NCI-H128 (cell line): ENCODE results near the gene SERBP1.
"Not testable (repeated sequence)": the region's sequence is repeated elsewhere in the genome, so short reads cannot be mapped to it uniquely, and the experiment has no call there.

ENCODE experiments used
- DNase-seq: peaks from one replicate; lab custom pipeline; 2025; ENCODE audit not compliant: unreplicated experiment; lab: John Stamatoyannopoulos, UW

Gene SERBP1

GRCh38 chr1:67408148-67408547 is 22.1 kb downstream of the SERBP1 start:
- DNase-seq, result no peak

GRCh38 chr1:67407498-67407897 is 22.7 kb downstream of the SERBP1 start:
- no peak for DNase-seq

GRCh38 chr1:67405473-67406245 is 24.5 kb downstream of the SERBP1 start:
- DNase-seq, result no peak

GRCh38 chr1:67404212-67404620 is 26.0 kb downstream of the SERBP1 start:
- no peak for DNase-seq

GRCh38 chr1:67401443-67401842 is 28.8 kb downstream of the SERBP1 start:
- no peak for DNase-seq

- DNase-seq, result not testable (repeated sequence)
These were observed 30.0 kb downstream of the SERBP1 start for GRCh38 chr1:67400029-67400786.

GRCh38 chr1:67399199-67399993 is 30.8 kb downstream of the SERBP1 start:
- no peak for DNase-seq

- no peak for DNase-seq
These were observed 35.7 kb downstream of the SERBP1 start for GRCh38 chr1:67394548-67394947.

GRCh38 chr1:67393737-67394136 is 36.5 kb downstream of the SERBP1 start:
- no peak for DNase-seq

GRCh38 chr1:67393240-67393639 is 37.0 kb downstream of the SERBP1 start:
- DNase-seq, result no peak

- no peak for DNase-seq
These were observed 39.9 kb downstream of the SERBP1 start for GRCh38 chr1:67390041-67390887.

- DNase-seq, result no peak
These were observed 46.1 kb downstream of the SERBP1 start for GRCh38 chr1:67383999-67384638.

GRCh38 chr1:67382292-67382691 is 47.9 kb downstream of the SERBP1 start:
- no peak for DNase-seq

GRCh38 chr1:67381154-67381553 is 49.0 kb downstream of the SERBP1 start:
- DNase-seq, result no peak

GRCh38 chr1:67377253-67377652 is 52.9 kb downstream of the SERBP1 start:
- no peak for DNase-seq

- DNase-seq, result no peak
These were observed 53.8 kb downstream of the SERBP1 start for GRCh38 chr1:67376381-67376780.

- DNase-seq, result no peak
These were observed 57.3 kb downstream of the SERBP1 start for GRCh38 chr1:67372898-67373297.

- no peak for DNase-seq
These were observed 58.1 kb downstream of the SERBP1 start for GRCh38 chr1:67372136-67372535.

- no peak for DNase-seq
These were observed 58.5 kb downstream of the SERBP1 start for GRCh38 chr1:67371681-67372080.

- no peak for DNase-seq
These were observed 59.2 kb downstream of the SERBP1 start for GRCh38 chr1:67371043-67371442.
